Nephron (organoid): ENCODE results near the gene SSR4.
"Not testable (repeated sequence)": the region's sequence is repeated elsewhere in the genome, so short reads cannot be mapped to it uniquely, and the experiment has no call there.

Experiments
- H3K27ac Mint-ChIP-seq, 3 experiments: 2 replicates each; pipeline ENCODE4 v1.8.0; 2020; ENCODE audit warnings: mixed read lengths in 3 of 3, mild to moderate bottlenecking in 2 of 3, moderate library complexity in 1 of 3
- H3K27me3 Mint-ChIP-seq: 2 replicates; pipeline ENCODE4 v1.8.0; 2021; ENCODE audit warnings: low read depth, mild to moderate bottlenecking, moderate library complexity, mixed read lengths
- H3K36me3 Mint-ChIP-seq: 2 replicates; pipeline ENCODE4 v1.8.0; 2020; ENCODE audit warnings: low read depth, mixed read lengths
- H3K4me1 Mint-ChIP-seq: 2 replicates; pipeline ENCODE4 v1.8.0; 2020; ENCODE audit warnings: mixed read lengths
- H3K4me3 Mint-ChIP-seq, 3 experiments: 2 replicates each; pipeline ENCODE4 v1.8.0; 2020; ENCODE audit warnings: mild to moderate bottlenecking in 3 of 3, mixed read lengths in 3 of 3, moderate library complexity in 2 of 3
- H3K9me3 Mint-ChIP-seq: 2 replicates; pipeline ENCODE4 v1.8.0; 2020; ENCODE audit warnings: mixed read lengths
- TF ChIP-seq, protein P1 (sequence below), 3 experiments: fragments of 200-600 bp; sonication (generic); IDR thresholded peaks; one replicate each; pipeline ENCODE4 v1.5.0; 2021; ENCODE audit warnings: antibody characterized with exemption in 3 of 3; ENCODE audit not compliant: unreplicated experiment in 3 of 3

The SSR4 gene

DNA sequence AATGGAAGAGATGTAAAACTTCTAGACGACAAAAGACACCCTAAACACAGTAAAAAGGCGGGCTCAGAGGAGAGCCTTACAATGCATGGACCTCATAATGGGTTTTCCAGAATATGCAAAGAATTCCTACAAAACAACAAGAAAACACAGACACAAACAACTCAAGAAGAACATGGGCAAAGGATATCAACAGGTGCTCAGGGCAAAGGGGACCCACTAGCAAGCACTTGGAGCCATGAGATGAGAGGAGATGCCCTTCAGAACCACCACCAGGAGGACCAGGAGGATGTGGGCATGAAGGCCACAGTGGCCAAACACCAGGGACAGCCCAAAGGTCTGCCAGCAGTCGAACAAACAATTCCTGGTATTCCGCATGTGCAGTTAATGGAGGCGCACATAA, 18.7 kb downstream of the SSR4 start:
- H3K4me1 Mint-ChIP-seq: peaks cover 7% of the 10 kb centered on the region
- no peak overlapping the region for H3K4me3 Mint-ChIP-seq
- TF ChIP-seq, protein P1, sequence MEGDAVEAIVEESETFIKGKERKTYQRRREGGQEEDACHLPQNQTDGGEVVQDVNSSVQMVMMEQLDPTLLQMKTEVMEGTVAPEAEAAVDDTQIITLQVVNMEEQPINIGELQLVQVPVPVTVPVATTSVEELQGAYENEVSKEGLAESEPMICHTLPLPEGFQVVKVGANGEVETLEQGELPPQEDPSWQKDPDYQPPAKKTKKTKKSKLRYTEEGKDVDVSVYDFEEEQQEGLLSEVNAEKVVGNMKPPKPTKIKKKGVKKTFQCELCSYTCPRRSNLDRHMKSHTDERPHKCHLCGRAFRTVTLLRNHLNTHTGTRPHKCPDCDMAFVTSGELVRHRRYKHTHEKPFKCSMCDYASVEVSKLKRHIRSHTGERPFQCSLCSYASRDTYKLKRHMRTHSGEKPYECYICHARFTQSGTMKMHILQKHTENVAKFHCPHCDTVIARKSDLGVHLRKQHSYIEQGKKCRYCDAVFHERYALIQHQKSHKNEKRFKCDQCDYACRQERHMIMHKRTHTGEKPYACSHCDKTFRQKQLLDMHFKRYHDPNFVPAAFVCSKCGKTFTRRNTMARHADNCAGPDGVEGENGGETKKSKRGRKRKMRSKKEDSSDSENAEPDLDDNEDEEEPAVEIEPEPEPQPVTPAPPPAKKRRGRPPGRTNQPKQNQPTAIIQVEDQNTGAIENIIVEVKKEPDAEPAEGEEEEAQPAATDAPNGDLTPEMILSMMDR (IDR thresholded peaks at IDR 0.05; ENCODE audit: unreplicated experiment in 3 of 3): no peak
- H3K36me3 Mint-ChIP-seq: no peaks in the 10 kb centered on the region
- H3K27me3 Mint-ChIP-seq: peaks cover 3% of the 10 kb centered on the region
- H3K9me3 Mint-ChIP-seq: peaks cover 27% of the 10 kb centered on the region
- no peak overlapping the region for H3K27ac Mint-ChIP-seq

DNA sequence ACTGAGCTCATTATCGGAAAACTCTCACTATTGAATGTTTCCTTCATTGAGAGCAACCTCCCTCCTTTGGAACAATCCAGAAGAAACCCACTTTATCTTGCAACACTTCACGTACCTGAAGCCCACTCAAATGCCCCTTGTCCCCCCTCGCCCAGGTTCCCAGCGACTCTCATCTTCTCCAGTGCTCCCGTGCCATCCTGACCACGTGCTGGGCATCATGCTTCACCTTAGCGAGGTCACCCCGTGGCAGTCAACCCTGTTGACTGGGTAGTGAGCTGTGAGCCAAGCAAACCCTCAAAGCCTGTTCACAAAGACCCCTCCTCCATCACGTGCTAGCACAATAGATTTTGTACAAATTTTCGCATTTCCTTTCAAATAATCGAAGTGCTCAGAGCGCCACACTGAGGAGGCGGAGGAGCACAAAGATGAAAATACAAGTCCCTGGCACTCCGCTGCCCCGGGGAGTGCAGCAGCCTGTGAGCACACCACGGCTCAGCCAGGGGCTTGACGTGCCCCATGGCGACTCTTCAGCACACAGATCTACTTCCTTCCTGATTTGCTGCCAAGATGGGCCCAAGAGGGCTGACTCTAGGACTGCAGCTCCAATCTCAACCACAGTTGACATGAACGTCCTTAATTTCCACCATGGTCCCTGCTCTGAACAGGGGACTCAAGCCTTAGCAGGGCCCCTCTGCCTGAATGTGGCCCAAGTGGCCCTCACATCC, 20.3 kb downstream of the SSR4 start:
- Mint-ChIP-seq H3K4me1 (peaks cover 7% of the 10 kb centered on the region), H3K9me3 (peaks cover 24% of the 10 kb centered on the region)

DNA sequence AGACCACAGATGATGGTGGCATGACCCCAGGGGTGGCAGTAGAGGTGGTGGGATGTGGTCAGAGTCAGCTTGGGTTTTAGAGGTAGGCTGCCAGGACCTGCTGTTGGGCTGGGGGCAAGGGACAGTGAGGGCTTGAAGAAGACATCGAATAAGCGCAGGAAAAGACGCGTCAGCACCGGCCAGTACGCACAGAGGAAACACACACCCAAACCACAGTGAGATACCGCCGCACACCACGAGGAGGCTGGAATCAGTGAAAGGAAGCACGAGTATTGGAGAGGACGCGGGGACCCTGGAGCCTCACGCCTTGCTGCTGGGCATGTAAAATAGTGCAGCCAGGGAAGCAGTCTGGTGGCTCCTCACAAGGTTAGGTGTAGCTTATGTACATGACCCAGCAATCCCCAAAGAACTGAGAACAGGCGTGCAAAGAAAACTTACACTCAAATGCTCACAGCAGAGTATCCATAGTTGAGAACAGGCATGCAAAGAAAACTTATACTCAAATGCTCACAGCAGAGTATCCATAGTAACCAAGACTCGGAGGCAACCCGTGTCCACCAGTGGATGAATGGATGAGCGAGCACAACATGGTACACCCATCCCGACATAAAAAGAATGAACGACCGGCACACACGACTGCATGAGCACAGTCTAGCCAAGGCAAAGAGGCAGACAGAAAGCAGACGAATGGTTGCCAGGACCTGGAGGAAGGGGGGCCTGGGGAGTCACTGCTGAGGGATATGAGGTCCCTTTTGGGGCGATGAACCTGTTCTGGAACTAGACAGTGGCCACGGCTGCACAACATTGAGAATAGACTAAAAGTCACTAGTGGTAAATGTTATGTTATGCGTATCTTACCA, 22.6 kb downstream of the SSR4 start:
- Mint-ChIP-seq H3K27ac (peak overlapping the region; percentile 38 to 68 (median 68)), H3K36me3 (no peaks in the 10 kb centered on the region), H3K27me3 (peaks cover 3% of the 10 kb centered on the region), H3K4me1 (peaks cover 7% of the 10 kb centered on the region), H3K9me3 (peaks cover 18% of the 10 kb centered on the region), H3K4me3 (peak overlapping the region; percentile 54 to 77 (median 63))
- TF ChIP-seq, protein P1 (IDR thresholded peaks at IDR 0.05; ENCODE audit: unreplicated experiment in 3 of 3): no peak

More for the DNA sequence above, 20.3 kb downstream of the SSR4 start:
- TF ChIP-seq, protein P1 (IDR thresholded peaks at IDR 0.05; ENCODE audit: unreplicated experiment in 3 of 3): no peak
- H3K27ac Mint-ChIP-seq: no peak overlapping the region
- H3K36me3 Mint-ChIP-seq: no peaks in the 10 kb centered on the region
- no peak overlapping the region for H3K4me3 Mint-ChIP-seq
- peaks cover 3% of the 10 kb centered on the region for H3K27me3 Mint-ChIP-seq

DNA sequence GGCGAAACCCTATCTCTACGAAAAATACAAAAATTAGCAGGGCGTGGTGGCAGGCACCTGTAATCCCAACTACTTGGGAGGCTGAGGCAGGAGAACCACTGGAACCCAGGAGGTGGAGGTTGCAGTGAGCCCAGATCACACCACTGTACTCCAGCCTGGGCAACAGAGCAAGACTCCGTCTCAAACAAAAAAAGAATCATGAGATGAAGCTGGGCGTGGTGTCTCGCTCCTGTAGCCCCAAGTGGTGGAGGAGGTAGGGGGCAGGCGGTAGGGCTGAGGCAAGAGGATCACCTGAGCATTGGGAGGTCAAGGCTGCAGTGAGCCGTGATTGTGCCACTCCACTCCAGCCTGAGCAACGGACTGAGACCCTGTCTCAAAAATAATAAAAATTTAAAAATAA, 23.6 kb downstream of the SSR4 start:
- H3K27me3 Mint-ChIP-seq, H3K36me3 Mint-ChIP-seq, H3K27ac Mint-ChIP-seq, H3K4me1 Mint-ChIP-seq: not testable (repeated sequence)
- Mint-ChIP-seq H3K4me3 (peak overlapping the region in 1 of 3 experiments; percentile 69), H3K9me3 (peaks cover 18% of the 10 kb centered on the region)

DNA sequence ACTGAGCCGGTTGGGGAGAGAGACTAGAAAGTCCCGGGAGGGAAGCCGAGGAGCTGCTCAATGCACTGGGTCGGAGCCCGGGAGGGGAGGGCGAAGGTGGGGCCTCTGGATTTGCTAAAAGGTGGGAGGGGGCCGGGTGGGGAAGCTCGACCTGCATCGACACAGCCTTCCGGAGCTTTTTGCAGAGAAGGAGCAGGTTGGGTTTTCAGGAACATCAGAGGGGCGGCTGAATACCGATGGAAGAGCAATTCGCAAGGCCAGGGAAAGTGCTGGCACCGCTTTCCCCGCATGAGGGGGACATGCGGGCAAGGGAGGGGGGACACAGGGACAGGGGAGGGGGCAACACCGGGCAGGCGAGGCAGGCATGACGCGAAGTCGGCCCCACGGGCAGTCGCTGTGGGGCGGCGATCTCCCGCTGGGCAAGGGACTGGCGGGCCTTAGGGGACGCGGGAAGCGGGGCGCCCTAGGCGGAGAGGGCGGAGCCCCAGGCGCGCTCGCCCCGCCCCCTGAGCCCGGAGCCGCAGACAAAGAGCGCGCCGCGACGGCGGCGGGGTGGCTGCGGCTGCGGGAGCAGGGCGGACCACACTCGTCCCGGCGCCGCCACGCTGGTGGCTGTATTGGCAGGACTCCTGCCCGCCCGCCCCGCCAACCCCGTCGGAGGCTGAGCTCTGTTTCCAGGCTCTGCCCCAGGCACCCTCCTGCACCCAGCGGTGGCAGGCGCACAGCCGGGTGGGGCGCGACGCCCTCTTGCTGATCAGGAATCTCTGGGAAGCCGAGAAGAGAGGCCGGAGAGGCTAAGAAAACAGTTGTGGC, 24.3 kb downstream of the SSR4 start:
- H3K9me3 Mint-ChIP-seq: peaks cover 18% of the 10 kb centered on the region
- TF ChIP-seq, protein P1 (IDR thresholded peaks at IDR 0.05; ENCODE audit: unreplicated experiment in 3 of 3): no peak
- H3K4me1 Mint-ChIP-seq: peaks cover 7% of the 10 kb centered on the region
- peak overlapping the region; percentile 67 to 75 (median 74) for H3K4me3 Mint-ChIP-seq
- peak overlapping the region in 2 of 3 experiments; percentile 54 to 68 for H3K27ac Mint-ChIP-seq
- peaks cover 5% of the 10 kb centered on the region for H3K27me3 Mint-ChIP-seq
- no peaks in the 10 kb centered on the region for H3K36me3 Mint-ChIP-seq
